Omental fat pad (tissue), 4 donors: Measurements from ENCODE around the gene CELF4. TPM values are rescaled to one million over a fixed set of nuclear protein-coding genes. Genes with fewer than 3 reads are reported as not detected.

Experiments
- ATAC-seq: fragments of 150-250 bp; one replicate; pipeline ENCODE4 v1.9.1; 2016; ENCODE audit warnings: mild to moderate bottlenecking, moderate library complexity; ENCODE audit not compliant: low FRiP score
- DNase-seq: peaks from one replicate; pipeline ENCODE4 v3.0.0-alpha.2; 2019; ENCODE audit warnings: low spot score
- CTCF ChIP-seq, 3 donors: fragments of 450-650 bp; IDR thresholded peaks; one replicate each; pipeline ENCODE4 v1.5.1; 2016 to 2017; ENCODE audit warnings: antibody characterized with exemption in 3 of 3, mild to moderate bottlenecking in 3 of 3, moderate library complexity in 2 of 3
- total RNA-seq, 4 donors: library from RNA; depleted of rRNA; stranded (reverse); fragments of >200 nt; gene quantifications; one replicate each; pipeline ENCODE4 v1.1.0, GENCODE V29; 2016

The CELF4 gene
- total RNA-seq, 4 donors from 2014 or later = 0.37 to 0.47 TPM; not detected in 2

DNA sequence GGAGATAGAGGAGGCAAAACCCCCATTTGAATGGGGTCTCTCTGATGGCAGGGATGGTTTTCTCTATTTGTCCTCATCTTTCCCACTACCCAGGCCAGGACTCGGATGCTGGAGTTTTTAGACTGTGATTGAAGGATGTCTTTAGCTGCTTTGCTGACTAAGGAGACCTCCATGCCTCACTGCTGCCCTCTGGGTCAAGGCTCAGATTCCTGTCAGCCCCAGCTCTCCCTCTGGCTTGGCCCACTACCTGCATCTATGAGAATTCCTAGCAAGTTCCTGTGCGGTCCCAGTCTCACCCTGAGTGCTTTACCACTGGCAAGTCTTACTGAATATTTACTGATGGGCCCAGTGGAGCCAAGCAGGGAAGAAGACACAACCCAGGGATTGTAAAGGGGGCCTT is 184.0 kb downstream of the CELF4 start:
- no peak for TF ChIP-seq CTCF (IDR thresholded peaks at IDR 0.05)
- no peak for DNase-seq
- no peak for ATAC-seq

DNA sequence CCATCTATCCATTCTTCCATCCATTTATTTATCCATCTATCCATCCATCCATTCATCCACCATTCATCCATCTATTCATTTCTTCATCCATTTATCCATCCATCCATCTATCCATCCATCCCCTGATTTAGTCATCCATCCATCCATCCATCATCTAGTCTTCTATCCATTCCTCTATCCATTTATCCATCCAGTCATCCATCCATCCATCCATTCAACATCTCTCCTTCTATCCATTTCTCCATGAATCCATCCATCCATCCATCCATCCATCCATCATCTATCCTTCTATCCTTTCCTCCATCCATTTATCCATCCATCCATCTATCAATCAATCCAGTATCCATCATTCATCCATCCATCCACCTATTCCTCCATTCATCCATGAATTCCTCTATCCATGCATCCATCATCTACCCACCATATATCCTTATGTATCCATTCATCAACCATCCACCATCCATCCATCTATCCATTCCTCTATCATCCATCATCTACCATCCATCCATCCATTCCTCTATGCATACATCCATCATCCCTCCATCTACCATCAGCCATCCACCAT is 185.0 kb downstream of the CELF4 start:
- no peak for TF ChIP-seq CTCF (IDR thresholded peaks at IDR 0.05)
- no peak for DNase-seq
- ATAC-seq = no peak

DNA sequence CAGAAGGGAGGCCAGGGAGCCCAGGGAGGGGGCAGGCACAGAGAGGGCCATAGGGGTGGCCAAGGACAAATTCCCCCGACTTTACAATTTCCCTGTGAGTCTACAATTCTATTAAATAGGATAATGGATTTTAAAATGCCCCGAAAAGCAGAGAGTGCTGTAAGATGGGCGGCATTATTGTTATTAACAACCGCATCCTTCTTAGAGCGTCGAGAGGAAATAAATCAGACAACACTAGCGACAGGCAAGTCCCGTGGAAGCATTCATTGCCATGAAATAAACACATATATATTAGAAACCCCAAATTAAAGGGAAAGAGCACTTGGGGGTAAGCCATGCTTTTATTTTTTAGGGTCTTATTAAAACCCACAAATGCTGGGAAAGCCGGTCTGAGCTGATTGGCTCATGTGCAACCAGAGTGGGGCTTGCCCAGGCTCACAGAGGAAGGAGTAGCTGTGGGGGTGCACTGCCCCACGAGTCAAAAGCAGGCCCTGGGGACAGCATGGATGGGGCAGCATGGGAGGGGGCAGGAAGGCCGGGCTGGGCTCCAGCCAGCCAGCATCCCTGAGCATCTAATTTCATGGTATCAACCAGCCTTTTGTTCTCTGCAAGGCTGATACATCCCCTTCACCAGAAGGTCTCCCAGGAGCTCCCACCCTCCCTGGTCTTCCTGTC is 187.1 kb downstream of the CELF4 start:
- no peak for DNase-seq
- no peak for TF ChIP-seq CTCF (IDR thresholded peaks at IDR 0.05)
- no peak for ATAC-seq

DNA sequence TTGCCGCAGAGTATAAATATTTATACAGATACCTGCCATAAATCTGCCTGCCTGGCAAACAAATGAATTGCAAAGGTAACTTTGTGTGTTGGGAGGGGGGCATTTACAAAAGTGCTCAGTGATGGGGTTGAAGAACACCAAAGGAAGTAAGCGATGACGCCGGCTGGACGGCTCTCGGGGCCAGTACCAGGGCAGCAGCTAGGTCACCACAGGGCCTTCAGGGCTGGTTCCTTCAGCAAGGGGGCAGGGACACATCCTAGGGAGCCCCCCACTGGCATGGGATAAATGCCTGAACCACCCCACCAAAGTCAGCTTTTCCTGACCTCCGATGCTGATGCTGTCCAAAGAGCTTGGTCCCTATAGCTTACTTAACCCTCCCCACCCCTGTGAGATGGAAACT is 190.4 kb downstream of the CELF4 start:
- TF ChIP-seq CTCF (IDR thresholded peaks at IDR 0.05) = no peak
- no peak for ATAC-seq
- no peak for DNase-seq

- no peak for TF ChIP-seq CTCF (IDR thresholded peaks at IDR 0.05)
- DNase-seq (no peak), ATAC-seq (no peak)
Measured at GRCh38 chr18:37368110-37368954, 197.3 kb downstream of the CELF4 start.

DNA sequence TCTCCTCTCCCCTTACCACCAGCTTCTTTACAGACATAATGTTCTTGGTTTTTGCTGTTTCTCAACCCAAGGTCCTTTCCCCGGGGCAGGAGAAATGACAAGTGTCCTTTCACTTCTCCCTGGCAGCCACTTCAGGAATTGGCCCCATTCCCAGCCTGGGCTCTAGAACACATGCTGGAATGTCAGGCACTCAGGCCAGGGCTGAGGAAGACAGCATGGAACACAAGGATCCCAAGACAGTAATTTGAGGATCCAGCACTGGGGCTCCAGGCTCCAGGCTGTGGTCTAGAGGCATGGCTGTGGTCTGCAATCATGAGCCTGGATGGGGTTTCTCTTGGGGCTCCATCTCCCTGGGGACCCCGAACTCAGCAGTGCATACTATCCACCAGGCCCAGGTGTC is 201.4 kb downstream of the CELF4 start:
- no peak for TF ChIP-seq CTCF (IDR thresholded peaks at IDR 0.05)
- DNase-seq (no peak), ATAC-seq (no peak)
